Brain pericyte (primary cell): Measurements from ENCODE around the gene CBFB.

ENCODE experiments used
- DNase-seq: peaks from one replicate; pipeline ENCODE4 v3.0.0-alpha.2; 2012; ENCODE audit warnings: low read depth, low spot score

Gene CBFB

DNA sequence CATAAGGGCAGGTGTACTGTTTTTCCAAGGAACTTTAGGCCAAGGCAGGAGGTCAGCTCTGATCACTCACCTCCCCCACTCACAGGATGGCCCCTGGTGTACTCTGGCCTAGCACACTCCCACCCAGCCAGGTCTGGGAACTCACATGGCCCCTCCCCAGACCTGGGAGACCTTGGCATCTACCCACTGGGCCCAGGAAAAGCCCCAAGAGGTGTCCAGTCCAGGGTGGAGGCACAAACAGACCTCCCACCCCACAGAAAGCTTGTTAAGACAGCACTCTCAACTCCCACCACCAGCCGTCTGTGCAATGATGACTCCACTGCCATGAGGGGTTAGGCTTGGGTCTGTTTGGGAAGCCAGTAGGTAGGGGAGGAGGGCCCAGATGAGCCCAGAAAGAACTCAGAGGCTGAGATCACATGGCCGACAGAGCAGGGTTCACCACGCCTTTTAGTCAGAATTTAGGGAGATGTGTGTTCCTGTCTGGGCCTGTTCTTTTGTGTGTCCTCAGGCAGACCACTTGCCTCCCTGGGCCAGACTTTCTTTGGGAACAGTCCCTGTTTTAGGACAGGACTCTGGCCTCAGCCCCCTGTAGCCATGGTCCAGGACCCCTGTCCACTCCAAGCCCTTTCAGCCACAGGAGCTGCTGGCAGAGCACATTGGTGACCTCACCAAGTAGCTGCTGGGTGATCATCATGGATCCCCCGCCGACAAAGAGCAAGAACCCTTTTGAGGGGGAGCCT, 12.1 kb upstream of the CBFB start:
- no peak for DNase-seq

DNA sequence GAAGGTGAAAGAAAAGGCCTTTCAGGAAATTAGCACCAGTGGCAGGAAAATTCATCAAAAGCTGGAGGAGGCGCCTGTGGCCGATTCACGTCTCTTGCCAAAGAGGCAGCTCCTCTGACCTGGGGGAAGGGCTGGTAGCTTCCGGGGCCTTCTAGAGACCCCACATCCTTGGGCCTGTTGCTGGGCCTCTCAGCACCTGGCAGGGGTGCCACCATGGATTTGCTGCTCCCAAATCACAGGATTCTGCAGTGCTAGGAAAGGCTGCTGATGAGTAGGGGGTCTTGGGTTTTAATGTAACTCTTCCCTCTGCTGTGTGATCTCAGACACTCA, 11.6 kb upstream of the CBFB start:
- DNase-seq = no peak

DNA sequence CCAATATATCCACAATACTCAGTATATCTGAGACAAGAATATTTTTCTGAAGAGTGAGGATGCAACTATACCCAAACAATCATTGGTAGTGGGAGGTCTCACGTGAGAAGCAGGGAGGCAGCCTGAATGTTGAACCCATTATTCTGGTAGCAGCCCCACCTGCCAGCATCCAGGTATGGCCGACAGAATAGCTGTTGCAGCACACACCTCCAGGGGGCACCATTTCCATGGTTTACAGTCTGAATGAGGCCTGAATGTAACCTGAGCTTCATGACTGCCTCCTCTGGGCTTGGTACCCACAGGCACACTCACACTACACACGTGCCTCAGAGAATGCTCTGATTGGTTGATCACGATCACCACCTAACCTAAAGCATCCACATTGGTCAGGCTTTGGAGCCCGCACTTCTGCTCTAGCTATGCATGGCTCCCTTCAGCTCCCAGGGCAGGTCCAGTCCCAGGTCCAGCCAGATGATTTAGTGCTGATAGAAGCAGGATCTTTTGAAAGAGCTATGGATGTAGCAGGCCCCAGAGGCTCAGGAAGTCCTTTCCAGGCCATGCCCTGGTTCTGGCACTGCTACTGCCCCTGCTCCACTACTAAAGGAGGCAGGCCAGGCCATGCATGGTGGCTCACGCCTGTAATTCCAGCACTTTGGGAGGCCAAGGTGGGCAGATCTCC, 11.0 kb upstream of the CBFB start:
- DNase-seq = peak; percentile 48

DNA sequence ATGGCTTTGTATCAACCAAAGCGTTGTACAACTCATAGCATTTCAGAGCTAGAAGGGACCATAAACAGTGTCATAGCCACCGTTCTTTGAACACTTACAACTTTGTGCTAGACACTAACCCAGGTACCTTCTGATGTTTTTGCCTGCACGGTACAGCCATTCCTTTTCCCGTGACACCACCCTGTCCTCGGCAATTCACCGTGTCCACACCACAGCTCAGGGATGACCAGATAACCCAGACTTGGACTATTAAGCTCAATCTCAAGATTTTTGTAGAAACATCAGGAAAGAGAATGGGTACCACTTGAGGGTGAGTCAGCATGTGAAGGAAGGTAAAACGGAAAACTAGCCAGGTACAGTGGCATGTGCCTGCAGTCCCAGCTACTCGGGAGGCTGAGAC, 9.8 kb upstream of the CBFB start:
- no peak for DNase-seq

DNA sequence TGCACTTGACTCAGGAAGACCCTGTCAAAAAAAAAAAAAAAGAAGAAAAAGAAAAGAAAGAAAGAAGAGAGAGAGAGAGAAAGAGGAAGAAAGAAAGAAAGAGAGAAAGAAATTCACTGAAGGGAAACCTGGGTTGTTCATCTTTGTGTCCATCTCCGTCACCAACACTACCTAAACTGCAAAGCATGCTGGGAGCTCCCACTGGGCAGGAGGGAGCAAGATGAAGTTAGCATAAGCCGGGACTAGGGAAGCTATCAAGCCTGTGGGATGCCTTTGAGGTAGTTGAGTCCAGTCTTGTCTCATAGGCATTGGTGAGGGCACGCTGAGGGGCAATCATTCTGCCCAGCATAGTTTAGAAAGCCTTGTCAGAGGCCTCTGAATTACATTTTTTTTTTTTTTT, 7.6 kb upstream of the CBFB start:
- DNase-seq = no peak

DNA sequence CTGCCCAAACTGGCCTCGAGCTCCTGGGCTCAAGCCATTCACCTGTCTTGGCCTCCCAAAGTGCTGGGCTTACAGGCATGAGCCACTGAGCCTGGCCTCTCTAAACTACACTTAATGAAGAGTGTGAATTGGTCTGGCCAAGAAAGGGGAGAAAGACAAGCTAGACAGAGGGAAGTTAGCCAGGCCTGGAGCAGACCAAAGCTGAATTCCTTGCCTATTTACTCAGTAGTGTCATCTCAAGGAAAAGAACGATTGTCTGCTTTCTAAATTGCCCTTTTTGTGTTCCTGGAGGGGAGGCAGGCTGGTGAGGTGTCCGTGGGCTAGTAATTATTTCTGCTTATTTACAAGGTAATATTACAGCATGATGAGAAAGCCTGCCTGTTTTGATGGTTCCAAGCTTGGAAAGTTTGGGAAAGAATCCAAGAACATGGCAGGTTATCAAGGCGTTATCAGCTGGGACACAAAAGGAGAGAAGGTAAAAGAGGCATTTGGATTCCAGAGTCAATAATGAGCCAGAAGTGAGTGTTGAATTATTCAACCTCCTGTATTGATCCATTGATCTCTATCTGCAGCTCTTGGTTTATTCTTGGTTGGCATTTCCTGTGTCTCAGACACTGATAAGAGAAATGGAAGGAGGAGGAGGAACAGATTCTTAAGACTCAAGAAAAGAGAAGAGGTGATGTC, 6.3 kb upstream of the CBFB start:
- no peak for DNase-seq

DNA sequence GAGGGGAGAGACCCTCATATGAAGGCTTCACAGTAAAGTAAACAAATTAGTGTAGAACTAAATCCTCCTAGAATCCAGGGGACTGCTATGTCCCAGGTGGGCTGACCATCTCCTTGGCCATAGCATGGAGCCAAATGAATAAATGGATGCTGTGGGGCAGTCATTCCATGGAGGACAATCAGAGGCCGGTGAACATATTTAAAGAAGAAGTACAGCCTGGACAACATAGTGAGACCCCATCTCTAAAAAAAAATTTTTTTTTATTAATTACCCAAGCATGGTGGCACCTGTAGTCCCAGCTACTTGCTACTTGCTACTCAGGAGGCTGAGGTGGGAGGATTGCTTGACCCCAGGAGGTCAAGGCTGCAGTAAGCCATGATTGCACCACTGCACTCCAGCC, 5.3 kb upstream of the CBFB start:
- no peak for DNase-seq

DNA sequence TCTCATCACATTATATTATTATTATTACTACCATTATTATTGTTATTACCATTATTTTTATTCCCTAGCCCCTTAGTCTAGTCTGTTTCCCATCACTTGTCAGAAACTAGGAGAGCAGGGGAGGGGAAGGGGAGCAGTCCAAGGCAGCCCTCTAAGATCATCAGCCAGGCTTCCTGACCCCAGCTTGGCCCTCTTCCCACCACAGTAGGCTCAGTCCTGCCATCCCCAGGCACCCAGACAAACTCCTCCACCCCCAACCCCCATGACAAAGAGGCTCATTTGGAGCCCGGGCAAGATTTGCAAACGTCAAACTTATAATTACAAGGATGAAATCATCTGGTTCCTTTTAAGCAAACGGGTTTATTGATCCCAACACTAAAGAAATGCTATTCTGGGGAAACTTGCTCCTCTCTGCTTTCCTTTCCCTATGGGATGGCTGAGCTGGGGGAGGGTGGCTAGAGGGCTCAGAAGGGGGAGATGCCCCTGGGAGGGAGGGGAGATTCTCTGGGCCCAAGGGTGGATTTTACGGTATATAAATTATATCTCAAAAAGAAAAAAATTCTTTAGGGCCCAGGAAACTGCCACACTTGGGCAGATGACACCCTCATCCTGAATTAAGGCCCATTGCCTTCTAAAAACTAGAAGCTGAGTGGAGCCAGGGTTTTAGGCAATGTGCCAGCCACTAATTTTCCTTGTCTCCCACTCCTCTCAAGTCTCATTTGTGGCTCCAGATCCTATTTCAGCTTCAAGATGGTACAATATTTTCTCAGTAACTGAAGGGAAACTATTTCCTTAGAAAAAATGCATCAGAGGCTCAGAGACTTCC, 4.4 kb upstream of the CBFB start:
- DNase-seq = no peak

DNA sequence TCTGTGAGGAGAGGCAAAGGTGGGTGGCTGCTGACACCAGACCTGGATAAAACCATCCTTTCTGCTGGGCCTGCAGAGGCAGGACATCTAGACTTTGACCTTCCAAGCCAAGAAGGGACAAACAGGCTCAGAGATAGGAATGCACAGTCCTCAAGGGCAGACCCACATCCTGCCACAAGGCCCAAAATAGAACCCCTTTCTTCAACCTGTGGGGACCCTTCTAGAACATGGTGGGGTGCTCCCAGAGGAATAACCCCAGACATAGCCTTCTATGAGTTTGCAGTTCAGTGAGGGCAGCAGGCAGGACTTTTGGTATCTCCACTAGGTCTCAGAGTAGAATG, 3.8 kb upstream of the CBFB start:
- DNase-seq = no peak

DNA sequence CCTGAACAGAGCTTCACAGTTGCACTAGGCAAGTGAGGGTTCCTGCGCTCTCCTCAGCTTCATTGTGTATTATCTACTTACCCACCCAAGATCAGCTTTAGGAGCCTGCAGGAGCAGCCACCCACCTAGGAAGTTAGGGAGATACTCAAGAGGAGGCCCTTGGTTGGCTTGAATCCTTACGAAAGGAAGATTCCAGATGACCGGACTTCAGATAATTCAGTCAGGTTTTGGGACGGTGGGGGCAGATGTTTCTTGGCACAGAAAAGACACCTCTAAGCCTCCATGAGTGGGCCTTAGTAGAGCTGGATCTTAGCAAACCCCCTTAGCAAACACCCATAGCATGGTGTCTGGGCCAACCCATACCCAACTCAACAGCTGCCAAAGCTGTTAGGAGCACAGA, 2.4 kb upstream of the CBFB start:
- no peak for DNase-seq

DNA sequence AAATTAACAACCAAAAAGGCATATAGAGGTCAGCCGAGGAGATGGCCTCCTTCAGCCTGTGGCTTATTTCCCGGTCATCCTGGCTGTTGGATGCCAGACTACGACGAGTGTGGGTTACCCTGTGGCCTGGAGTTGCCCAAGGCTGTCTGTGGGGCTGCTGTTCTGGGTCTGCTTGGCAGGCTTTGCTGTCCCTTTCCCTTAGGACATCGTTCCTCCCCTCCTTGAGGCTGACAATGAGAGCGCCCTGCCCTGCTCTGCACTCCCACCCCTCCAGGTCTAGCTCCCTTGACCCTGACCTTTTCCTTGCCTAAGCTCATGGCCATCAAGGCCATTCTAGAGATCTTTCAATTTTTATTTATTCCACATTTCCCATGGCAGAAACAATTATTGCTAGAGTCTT, 1.9 kb upstream of the CBFB start:
- no peak for DNase-seq

DNA sequence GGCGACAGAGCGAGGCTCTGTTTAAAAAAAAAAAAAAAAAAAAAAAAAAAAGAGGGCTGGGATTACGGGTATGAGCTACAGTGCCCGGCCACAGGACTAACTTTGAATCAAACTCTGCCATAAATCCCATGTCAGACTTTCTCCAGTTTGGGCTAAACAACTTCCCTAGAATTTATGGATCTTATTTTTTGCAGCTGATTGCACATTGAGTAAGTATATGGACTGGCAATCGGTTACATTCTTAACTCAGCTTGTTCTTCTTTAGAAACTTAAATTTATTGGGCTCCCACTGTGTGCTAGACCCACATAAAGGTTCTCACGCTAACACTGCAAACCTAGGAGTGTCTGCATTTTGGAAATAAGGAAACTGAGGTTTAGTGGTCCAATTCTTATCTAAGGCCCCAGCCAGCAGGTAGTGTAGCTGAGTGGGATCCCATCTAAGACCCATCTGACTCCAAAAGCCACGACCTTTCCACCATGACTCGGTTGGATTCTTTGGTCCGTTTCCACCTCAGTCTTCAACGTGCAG, 718 bp upstream of the CBFB start:
- no peak for DNase-seq

DNA sequence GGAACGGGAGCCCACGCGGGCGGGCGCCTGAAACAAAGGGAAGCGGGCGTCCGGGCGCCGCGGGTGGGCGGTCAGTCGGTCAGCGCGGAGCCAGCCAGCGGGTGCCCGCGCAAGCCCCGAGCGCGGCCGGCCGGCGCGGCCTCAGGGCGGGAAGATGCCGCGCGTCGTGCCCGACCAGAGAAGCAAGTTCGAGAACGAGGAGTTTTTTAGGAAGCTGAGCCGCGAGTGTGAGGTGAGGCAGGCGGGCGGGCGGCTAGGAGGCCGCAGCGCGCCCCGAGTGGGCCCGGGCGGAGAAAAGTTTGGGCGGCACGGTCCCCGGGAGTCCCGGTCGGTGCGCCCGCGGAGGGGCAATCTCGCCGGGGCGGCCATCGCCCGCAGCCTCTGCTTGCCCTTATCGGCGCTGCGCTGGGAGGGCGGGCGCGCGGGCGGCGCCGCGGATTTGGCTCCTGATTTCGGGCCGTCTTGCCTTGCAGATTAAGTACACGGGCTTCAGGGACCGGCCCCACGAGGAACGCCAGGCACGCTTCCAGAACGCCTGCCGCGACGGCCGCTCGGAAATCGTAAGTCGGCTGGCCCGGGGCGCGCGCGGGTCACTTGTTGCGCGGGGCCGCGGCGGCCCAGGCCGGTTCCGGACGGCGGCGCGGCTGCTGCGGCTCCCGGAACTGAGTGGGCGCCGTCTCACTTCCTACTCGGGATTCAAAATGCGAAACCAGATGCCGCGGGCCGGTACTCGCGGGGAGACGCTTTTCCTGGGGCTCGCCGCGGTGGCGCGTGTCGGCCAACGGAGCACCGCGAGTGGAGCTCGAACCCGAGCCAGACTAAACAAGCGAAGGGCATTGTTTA, 526 bp downstream of the CBFB start:
- DNase-seq = no peak

DNA sequence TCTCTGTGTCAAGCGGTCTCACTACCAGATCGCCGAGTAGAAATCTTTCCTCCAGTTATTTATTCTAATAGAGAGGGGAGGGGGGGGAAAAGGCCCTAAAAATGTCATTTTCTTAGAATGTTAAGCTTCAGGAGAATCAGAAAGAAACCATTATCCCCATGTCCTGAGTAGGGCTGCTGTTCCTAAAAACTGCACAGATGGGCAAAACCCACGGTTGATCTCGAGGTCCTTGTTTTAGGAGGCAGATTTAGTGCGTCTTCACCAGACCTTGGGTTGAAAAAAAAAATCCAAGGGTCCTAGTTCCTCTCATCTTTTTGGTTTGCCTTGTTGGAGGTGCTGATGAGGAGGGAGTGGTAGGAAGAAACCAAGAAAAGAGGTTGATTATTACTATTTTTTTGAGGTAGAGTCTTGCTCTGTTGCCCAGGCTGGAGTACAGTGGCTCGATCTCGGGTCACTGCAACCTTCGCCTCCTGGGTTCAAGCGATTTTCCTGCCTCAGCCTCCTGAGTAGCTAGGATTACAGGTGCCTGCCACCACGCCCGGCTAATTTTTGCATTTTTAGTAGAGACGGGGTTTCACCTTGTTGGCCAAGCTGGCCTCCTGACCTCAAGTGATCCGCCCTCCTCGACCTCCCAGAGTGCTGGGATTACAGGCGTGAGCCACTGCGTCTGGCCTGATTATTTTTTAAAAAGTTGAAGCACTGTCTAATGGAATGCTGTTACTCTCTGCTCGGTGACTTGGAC, 1.4 kb downstream of the CBFB start:
- DNase-seq = no peak

DNA sequence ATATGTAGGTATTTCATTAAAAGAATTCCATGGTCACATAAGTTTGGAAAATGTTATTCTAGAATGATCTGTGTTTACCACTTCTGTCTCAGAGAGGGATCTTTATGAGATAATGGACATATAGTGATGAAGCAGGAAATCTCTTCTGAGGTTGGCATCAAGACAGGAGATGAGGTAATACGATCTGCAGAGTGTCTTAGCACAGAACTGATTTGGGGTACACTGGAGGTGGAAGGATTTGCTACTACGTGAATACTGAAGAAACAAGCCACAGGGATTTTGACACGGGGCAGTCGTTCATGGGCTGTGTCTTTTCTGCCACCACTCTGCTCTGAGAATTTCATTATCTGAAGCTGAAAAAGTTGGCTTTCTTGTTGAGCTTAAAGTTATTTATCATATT, 5.5 kb downstream of the CBFB start:
- DNase-seq = no peak

DNA sequence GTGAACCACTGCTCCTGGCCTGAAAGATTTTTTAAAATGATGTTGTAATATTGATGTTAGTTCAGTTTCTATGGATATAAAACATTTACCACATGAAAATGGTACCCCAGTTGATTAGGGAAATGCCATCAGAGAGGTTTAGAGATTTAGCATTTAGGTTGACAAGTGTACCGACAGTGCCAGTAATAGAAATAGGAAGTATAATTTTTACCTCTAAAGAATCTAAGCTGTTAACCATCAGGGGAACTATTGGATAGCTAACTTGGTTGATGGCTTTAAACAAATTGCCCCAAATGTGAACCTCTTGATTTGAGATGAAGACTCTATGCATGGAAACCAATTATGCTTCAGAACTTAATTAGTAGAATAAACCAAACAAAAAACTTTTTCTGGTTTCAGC, 6.4 kb downstream of the CBFB start:
- no peak for DNase-seq

DNA sequence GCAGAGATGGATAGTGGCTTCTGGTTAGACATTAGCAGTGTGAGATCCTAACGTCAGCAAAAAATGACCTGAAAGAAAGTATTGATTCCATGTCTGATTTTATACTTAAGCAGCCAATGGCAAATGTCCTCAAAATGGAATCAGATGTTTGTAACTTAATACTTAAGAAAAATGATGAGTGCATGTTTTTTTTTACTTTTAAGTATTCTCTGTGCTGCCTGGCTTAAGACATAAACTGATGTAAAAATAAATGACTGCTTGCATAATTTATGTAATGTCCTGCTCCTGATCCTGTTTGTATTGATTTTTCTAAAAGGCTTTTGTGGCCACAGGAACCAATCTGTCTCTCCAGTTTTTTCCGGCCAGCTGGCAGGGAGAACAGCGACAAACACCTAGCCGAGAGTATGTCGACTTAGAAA, 7.4 kb downstream of the CBFB start:
- no peak for DNase-seq

DNA sequence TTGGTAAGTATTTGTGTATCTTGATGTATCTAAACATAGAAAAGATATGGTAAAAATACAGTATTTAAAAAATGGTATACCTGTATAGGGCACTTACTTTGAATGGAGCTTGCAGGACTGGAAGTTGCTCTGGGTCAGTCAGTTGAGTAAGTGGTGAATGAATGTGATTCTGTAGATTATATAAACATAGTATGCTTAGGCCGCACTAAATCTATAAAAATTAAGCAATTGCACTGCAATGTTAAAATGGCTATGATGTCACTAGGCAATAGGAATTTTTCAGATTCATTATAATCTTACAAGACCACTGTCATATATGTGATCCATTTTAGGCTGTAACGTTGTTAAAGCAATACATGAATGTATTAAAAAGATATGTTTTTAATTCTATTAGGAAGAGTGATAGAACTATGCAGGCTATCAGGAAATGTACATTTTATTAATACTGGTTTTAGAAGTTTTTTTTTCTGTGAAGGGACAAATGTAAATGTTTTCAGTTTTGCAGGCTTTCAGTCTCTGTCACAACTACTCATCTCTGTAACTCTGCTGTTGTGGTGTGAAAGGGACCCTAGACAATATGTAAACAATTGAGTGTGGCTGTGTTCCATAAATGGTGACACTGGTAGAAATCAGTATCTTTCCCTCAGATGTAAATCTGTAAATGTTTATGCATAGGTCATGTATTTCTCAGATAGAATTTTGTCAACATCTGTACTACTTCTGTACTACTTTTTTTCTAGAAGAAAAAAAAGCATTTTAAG, 10.5 kb downstream of the CBFB start:
- DNase-seq = no peak

DNA sequence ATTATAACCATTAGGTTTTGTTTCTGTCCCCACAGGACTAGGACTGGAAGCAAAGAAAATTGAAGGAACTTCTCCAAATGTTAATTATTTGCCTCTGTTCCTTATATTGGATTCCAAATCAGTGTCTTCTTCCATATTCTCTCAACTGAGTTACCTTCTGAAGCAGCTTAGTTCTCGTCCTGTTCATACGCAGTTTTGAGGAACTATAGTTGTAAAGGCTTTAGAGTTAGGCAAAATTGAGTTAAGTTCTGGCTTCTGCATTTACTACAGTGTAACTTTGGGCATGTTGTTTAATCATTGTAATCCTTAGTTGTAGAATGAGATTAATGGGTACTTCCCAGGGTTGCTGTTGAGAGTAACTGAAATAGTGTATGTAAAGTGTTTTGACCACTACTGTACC, 11.2 kb downstream of the CBFB start:
- no peak for DNase-seq

DNA sequence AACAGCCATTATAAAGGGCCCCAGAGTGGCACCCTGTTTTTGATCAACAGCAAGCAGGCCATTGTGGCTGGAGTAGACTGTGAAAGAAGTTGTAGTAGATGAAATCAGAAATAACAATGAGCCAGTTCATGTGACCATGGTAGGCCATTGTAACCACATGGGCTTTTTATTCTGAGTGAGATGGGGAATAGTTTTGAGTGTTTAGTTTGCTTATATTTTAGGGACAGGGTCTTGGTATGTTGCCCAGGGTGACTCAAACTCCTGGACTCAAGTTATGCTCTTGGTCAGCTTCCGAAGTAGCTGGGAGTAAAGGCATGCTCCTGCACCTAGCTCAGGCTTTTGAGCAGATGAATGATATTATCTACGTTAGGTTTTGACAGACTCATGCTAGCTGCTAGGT, 12.0 kb downstream of the CBFB start:
- no peak for DNase-seq
